Measurements from ENCODE around the gene OR6B1. TPM values are rescaled to one million over a fixed set of nuclear protein-coding genes. Genes with fewer than 3 reads are reported as not detected.

Gene OR6B1
- total RNA-seq, 1 donor from 2014 or later: not detected

- DNase-seq (ENCODE audit: low read depth): no peak
- no peak for TF ChIP-seq CTCF (IDR thresholded peaks at IDR 0.05; ENCODE audit: insufficient read depth, low read length, poor library complexity, severe bottlenecking)
- Histone ChIP-seq H3K27me3 (ENCODE audit: control insufficient read depth, insufficient read depth, low read length) (no peaks in the 10 kb centered on the region), H3K4me3 (ENCODE audit: low read depth, low read length) (no peak overlapping the region), H3K36me3 (ENCODE audit: control insufficient read depth, insufficient read depth, low read length) (no peaks in the 10 kb centered on the region)
Measured at GRCh38 chr7:143987513-143987912, 12.6 kb upstream of the OR6B1 start.

GRCh38 chr7:143988976-143989745 is 11.0 kb upstream of the OR6B1 start:
- no peaks in the 10 kb centered on the region for H3K27me3 ChIP-seq (ENCODE audit: control insufficient read depth, insufficient read depth, low read length)
- DNase-seq (ENCODE audit: low read depth): no peak
- no peak overlapping the region for H3K4me3 ChIP-seq (ENCODE audit: low read depth, low read length)
- TF ChIP-seq CTCF (IDR thresholded peaks at IDR 0.05; ENCODE audit: insufficient read depth, low read length, poor library complexity, severe bottlenecking): no peak
- no peaks in the 10 kb centered on the region for H3K36me3 ChIP-seq (ENCODE audit: control insufficient read depth, insufficient read depth, low read length)

GRCh38 chr7:143992670-143993069 is 7.5 kb upstream of the OR6B1 start:
- H3K4me3 ChIP-seq (ENCODE audit: low read depth, low read length): no peak overlapping the region
- no peak for DNase-seq (ENCODE audit: low read depth)
- TF ChIP-seq CTCF (IDR thresholded peaks at IDR 0.05; ENCODE audit: insufficient read depth, low read length, poor library complexity, severe bottlenecking): no peak
- no peaks in the 10 kb centered on the region for H3K27me3 ChIP-seq (ENCODE audit: control insufficient read depth, insufficient read depth, low read length)
- H3K36me3 ChIP-seq (ENCODE audit: control insufficient read depth, insufficient read depth, low read length): no peaks in the 10 kb centered on the region

GRCh38 chr7:143993924-143994323 is 6.2 kb upstream of the OR6B1 start:
- Histone ChIP-seq H3K4me3 (ENCODE audit: low read depth, low read length) (no peak overlapping the region), H3K27me3 (ENCODE audit: control insufficient read depth, insufficient read depth, low read length) (no peaks in the 10 kb centered on the region), H3K36me3 (ENCODE audit: control insufficient read depth, insufficient read depth, low read length) (no peaks in the 10 kb centered on the region)
- DNase-seq (ENCODE audit: low read depth): no peak
- TF ChIP-seq CTCF (IDR thresholded peaks at IDR 0.05; ENCODE audit: insufficient read depth, low read length, poor library complexity, severe bottlenecking): no peak

GRCh38 chr7:144001543-144001942 is 1.4 kb downstream of the OR6B1 start:
- H3K27me3 ChIP-seq (ENCODE audit: control insufficient read depth, insufficient read depth, low read length): no peaks in the 10 kb centered on the region
- H3K36me3 ChIP-seq (ENCODE audit: control insufficient read depth, insufficient read depth, low read length): no peaks in the 10 kb centered on the region
- no peak for TF ChIP-seq CTCF (IDR thresholded peaks at IDR 0.05; ENCODE audit: insufficient read depth, low read length, poor library complexity, severe bottlenecking)
- no peak for DNase-seq (ENCODE audit: low read depth)
- H3K4me3 ChIP-seq (ENCODE audit: low read depth, low read length): no peak overlapping the region

GRCh38 chr7:144004703-144005102 is 4.6 kb downstream of the OR6B1 start:
- Histone ChIP-seq H3K27me3 (ENCODE audit: control insufficient read depth, insufficient read depth, low read length) (no peaks in the 10 kb centered on the region), H3K36me3 (ENCODE audit: control insufficient read depth, insufficient read depth, low read length) (no peaks in the 10 kb centered on the region), H3K4me3 (ENCODE audit: low read depth, low read length) (no peak overlapping the region)
- DNase-seq (ENCODE audit: low read depth): no peak
- TF ChIP-seq CTCF (IDR thresholded peaks at IDR 0.05; ENCODE audit: insufficient read depth, low read length, poor library complexity, severe bottlenecking): no peak
